Tibial nerve (tissue), 4 donors: ENCODE results near the gene GAST. TPM values are rescaled to one million over a fixed set of nuclear protein-coding genes. Genes with fewer than 3 reads are reported as not detected.

Experiments used
- DNase-seq, 2 donors: peaks; one replicate each; pipeline ENCODE4 v3.0.0-alpha.2; 2019; ENCODE audit warnings: low spot score in 2 of 2
- H3K27ac ChIP-seq, 4 donors: fragments of 200-600 bp; sonication (generic) in 3 of 4; one replicate each; pipeline ENCODE4 v1.5.1; 2017 to 2019; ENCODE audit warnings: mild to moderate bottlenecking in 1 of 4
- H3K27me3 ChIP-seq, 2 donors: fragments of 200-600 bp; sonication (generic) in 1 of 2; one replicate each; pipeline versions ENCODE4 v1.5.1 to v1.6.0; 2017 to 2019
- H3K36me3 ChIP-seq, 3 donors: fragments of 200-600 bp; sonication (generic); one replicate each; pipeline ENCODE4 v1.5.1; 2018 to 2019
- H3K4me1 ChIP-seq, 4 donors: fragments of 200-600 bp; sonication (generic) in 3 of 4; one replicate each; pipeline ENCODE4 v1.5.1; 2017 to 2019
- H3K4me3 ChIP-seq, 4 donors: fragments of 200-600 bp; sonication (generic) in 3 of 4; one replicate each; pipeline ENCODE4 v1.5.1; 2017 to 2019; ENCODE audit warnings: mild to moderate bottlenecking in 1 of 4, moderate library complexity in 1 of 4
- H3K9me3 ChIP-seq, 4 donors: fragments of 200-600 bp; sonication (generic) in 3 of 4; one replicate each; pipeline ENCODE4 v1.5.1; 2017 to 2019
- CTCF ChIP-seq, 5 experiments: fragments of 200-600 bp in 3 of 5; fragments of 450-650 bp in 2 of 5; sonication (generic) in 3 of 5; IDR thresholded peaks; one replicate each; pipeline ENCODE4 v1.5.1; 2016 to 2019; ENCODE audit warnings: antibody characterized with exemption in 5 of 5, mild to moderate bottlenecking in 3 of 5, moderate library complexity in 2 of 5
- EP300 ChIP-seq, 2 donors: sonication (generic); formaldehyde crosslinking; IDR thresholded peaks; one replicate each; pipeline ENCODE4 v1.6.1; 2017; ENCODE audit warnings: antibody characterized with exemption in 2 of 2, mild to moderate bottlenecking in 1 of 2
- POLR2A ChIP-seq, 2 donors: fragments of 450-650 bp; IDR thresholded peaks; one replicate each; pipeline ENCODE4 v1.6.1; 2017; ENCODE audit warnings: antibody characterized with exemption in 2 of 2, mild to moderate bottlenecking in 2 of 2, moderate library complexity in 2 of 2
- WGBS, 2 donors: methylation state at CpG; one replicate each; pipeline ENCODE4 v1.1.5; 2018; 5-methylcytosine and 5-hydroxymethylcytosine counted together
- total RNA-seq, 4 donors: library from RNA; depleted of rRNA; stranded (reverse); fragments of >200 nt; gene quantifications; one replicate each; pipeline ENCODE4 v1.1.0, GENCODE V29; 2016

Gene GAST
- total RNA-seq, 4 donors from 2014 or later, result not detected

DNA sequence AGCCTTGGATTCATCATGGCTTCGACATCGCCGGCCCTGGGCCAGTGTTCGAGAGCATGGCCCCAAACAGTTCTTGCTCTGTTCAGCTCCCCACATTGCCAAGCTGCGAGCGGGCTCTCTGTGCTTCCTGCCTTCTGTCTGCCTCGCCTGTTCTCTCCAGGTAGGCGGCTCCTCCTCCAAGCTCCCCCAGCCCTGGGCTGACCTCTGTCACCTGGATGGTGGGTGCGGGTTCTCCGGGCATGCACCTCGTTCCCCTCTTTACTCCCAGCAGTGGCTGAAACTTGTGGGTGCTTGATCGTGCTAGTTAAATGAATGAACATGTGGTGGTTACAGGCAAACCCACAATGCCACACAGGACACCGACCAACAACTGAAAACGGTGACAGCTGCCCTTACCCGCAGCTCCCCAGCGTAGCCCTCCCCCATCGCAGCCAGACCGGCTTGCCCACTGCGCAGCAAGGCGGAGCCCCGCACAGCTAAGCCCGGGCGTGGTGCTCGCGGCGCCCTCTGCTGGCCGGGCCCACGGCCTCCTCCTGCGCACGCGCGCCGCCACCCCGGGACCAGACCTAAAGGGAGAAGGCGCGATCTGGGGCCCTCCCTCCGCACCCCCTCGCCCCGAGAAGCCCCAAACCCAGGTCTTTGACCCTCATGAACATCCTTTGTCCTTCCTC lies 46.4 kb upstream of the GAST start:
- no peaks in the 10 kb centered on the region for H3K9me3 ChIP-seq
- peaks cover 0 to 39% (median 5%) of the 10 kb centered on the region in 4 donors for H3K4me1 ChIP-seq
- no peaks in the 10 kb centered on the region for H3K27me3 ChIP-seq
- peak; percentile 56 to 80 for TF ChIP-seq POLR2A (IDR thresholded peaks at IDR 0.05)
- peak; percentile 97 to 100 (median 98) for TF ChIP-seq CTCF (IDR thresholded peaks at IDR 0.05)
- peak in 1 of 2 donors; percentile 78 for TF ChIP-seq EP300 (IDR thresholded peaks at IDR 0.05)
- peak overlapping the region; percentile 76 to 92 (median 84) for H3K27ac ChIP-seq
- H3K4me3 ChIP-seq, result peak overlapping the region; percentile 33 to 56 (median 48)
- peak; percentile 76 to 79 for DNase-seq
- no peaks in the 10 kb centered on the region for H3K36me3 ChIP-seq
- WGBS, 2 donors, result 2% methylated on average over 39 of the region's 39 CpGs

GRCh38 chr17:41666237-41666641 lies 45.9 kb upstream of the GAST start:
- Histone ChIP-seq H3K36me3 (no peaks in the 10 kb centered on the region), H3K4me3 (peak overlapping the region; percentile 33 to 56 (median 48)), H3K27ac (peak overlapping the region; percentile 76 to 92 (median 84)), H3K4me1 (peaks cover 0 to 39% (median 5%) of the 10 kb centered on the region in 4 donors), H3K9me3 (no peaks in the 10 kb centered on the region), H3K27me3 (no peaks in the 10 kb centered on the region)
- DNase-seq, result no peak
- TF ChIP-seq EP300 (IDR thresholded peaks at IDR 0.05) (no peak), CTCF (IDR thresholded peaks at IDR 0.05) (peak in 1 of 5 experiments; percentile 46), POLR2A (IDR thresholded peaks at IDR 0.05) (peak in 1 of 2 donors; percentile 3)
- WGBS, 2 donors, result 1 to 4% methylated on average over 11 of the region's 11 CpGs

DNA sequence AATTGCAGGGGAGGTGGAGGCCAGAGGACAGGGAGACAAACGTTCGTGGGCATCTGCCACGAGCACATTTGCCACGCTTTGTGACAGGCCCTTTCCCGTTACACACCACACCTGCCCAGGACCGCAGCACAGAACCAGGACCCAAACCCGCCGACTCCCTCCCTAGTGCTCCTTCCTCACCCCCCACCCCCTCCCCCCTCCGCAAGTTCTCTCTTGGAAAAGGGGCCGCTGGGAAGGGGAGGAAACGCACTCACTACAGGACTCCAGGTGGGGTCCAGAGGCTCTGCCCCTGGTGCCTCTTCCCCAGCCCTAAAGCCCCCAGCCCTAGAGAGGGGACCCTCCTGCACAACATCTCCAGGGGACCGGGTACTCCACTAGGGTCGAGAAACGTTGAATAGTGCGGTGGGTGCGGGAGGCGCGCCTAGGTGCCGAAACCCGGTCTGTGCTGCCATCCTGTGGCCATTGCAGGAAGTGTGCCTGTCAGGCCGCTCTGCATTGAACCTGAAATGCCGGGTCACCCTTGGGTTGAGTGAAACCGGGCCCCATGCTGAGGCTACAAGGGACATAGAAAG lies 45.3 kb upstream of the GAST start:
- peak overlapping the region; percentile 76 to 92 (median 84) for H3K27ac ChIP-seq
- TF ChIP-seq EP300 (IDR thresholded peaks at IDR 0.05) (peak in 1 of 2 donors; percentile 41), CTCF (IDR thresholded peaks at IDR 0.05) (peak; percentile 95 to 98 (median 97)), POLR2A (IDR thresholded peaks at IDR 0.05) (no peak)

DNA sequence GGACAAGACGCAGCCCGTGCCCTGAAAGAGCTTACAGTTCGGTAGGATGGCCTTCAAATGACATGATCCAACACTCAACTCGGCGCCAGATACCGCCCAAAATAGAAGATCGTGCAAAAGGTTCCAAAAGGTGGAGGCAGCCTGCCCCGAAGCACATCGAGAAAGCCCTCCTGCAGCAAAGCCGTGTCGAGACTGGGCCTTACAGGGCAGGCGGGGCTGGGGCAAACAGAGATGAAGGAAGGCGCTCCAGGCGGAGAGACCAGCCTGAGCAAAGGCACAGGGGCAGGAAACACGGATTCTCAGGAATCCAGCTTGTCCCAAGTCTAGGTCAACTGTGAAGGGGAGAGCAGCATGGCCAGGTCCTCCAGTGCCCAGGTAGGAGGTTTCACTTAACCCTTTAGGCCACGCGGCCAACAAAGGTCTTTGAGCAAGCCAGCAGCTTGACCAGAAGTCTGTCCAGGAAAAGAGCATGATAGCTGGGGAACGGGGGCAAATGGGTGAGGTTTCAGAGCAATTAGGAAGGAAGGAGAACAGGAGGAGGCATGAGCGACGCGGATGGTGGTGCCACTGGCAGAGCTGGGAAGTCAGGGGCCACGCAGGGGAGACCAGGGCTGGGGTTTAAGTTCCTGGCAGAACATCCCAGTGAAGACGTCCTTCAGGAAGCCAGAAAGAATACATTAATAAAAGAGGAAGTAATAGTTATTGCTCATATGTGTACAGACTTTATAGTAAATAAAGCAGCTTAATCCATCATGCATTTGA lies 44.7 kb upstream of the GAST start:
- WGBS, 2 donors, result 50 to 53% methylated on average over 23 of the region's 23 CpGs
- Histone ChIP-seq H3K36me3 (no peaks in the 10 kb centered on the region), H3K27ac (peak overlapping the region in 3 of 4 donors; percentile 57 to 89 (median 76)), H3K4me1 (peaks cover 0 to 37% (median 5%) of the 10 kb centered on the region in 4 donors), H3K9me3 (no peaks in the 10 kb centered on the region), H3K4me3 (peak overlapping the region in 1 of 4 donors; percentile 49), H3K27me3 (no peaks in the 10 kb centered on the region)
- no peak for DNase-seq
- no peak for TF ChIP-seq EP300 (IDR thresholded peaks at IDR 0.05)
- peak in 2 of 5 experiments; percentile 6 to 36 for TF ChIP-seq CTCF (IDR thresholded peaks at IDR 0.05)
- no peak for TF ChIP-seq POLR2A (IDR thresholded peaks at IDR 0.05)

More for the DNA sequence above, 45.3 kb upstream of the GAST start:
- Histone ChIP-seq H3K9me3 (no peaks in the 10 kb centered on the region), H3K36me3 (no peaks in the 10 kb centered on the region), H3K27me3 (no peaks in the 10 kb centered on the region), H3K4me1 (peaks cover 0 to 39% (median 5%) of the 10 kb centered on the region in 4 donors), H3K4me3 (peak overlapping the region; percentile 33 to 56 (median 48))
- peak; percentile 79 to 89 for DNase-seq
- 1 to 2% methylated on average over 20 to 23 of the region's 23 CpGs for WGBS, 2 donors
